Heart left ventricle (tissue), 13 donors: ENCODE data around the gene PRELID2.

Source experiments
- POLR2A ChIP-seq, 2 donors: fragments of 450-650 bp; IDR thresholded peaks; one replicate each; pipeline ENCODE4 v1.6.1; 2017; ENCODE audit warnings: antibody characterized with exemption in 2 of 2, mild to moderate bottlenecking in 2 of 2, moderate library complexity in 2 of 2
- TF ChIP-seq, protein P1 (sequence below), 12 donors: fragments of 200-600 bp; sonication (generic) in 4 of 12; IDR thresholded peaks; one replicate each; pipeline versions ENCODE4 v1.5.0 to v1.8.0; 2018 to 2022; ENCODE audit warnings: antibody characterized with exemption in 12 of 12, mild to moderate bottlenecking in 5 of 12
- donor health status: ischemic (EF 13 %, LVEDD 7.1; RV severe dilation, severe dysfunction).
- donor health status: DM: no; HTN: yes; CAD: no.
- donor health status: DM: no; HTN: no; CAD: no.
- donor health status: ischemic (EF 25% LVEDD 6.9; RV normal size, moderate dysfunction).
- donor health status: ischemic (EF 25% LVEDD 5.7; RV mildly dilated, moderate dysfunction).
- donor health status: ischemic (EF 35%, LVEDD 5.7; RV mildly dilated, moderate dysfunction).
- donor health status: nonischemic (EF 11% LVEDD 7.7; RV severe dilation, severe dysfunction).
- donor health status: DM: yes; HTN: yes; CAD: no.
- donor health status: PGD.
- donor health status: ischemic (EF 29% LVEDD 5.4; RV normal size, mild dysfunction).
- donor health status: nonischemic (EF 23%, LVEDD 6.1; RV moderate dilation, normal function).

DNA sequence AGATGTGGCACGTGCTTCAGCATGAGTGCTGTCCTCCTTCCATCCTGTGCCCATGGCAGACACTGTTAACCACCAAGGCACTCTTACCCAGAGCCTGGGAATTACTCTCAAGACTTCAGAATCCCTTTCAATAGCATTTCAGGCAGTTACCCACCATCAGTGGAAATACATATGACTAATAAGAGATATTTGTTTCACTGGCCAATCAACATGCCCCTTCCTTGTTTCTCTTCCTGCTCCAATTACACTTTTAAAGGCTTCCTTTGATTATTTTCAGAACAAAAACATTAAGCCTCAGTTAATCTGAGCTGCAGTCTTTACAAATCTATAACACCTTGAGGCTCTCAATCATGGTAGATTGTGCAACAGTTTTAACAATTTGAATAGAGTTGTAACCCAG, 70.8 kb downstream of the PRELID2 start:
- TF ChIP-seq, protein P1, sequence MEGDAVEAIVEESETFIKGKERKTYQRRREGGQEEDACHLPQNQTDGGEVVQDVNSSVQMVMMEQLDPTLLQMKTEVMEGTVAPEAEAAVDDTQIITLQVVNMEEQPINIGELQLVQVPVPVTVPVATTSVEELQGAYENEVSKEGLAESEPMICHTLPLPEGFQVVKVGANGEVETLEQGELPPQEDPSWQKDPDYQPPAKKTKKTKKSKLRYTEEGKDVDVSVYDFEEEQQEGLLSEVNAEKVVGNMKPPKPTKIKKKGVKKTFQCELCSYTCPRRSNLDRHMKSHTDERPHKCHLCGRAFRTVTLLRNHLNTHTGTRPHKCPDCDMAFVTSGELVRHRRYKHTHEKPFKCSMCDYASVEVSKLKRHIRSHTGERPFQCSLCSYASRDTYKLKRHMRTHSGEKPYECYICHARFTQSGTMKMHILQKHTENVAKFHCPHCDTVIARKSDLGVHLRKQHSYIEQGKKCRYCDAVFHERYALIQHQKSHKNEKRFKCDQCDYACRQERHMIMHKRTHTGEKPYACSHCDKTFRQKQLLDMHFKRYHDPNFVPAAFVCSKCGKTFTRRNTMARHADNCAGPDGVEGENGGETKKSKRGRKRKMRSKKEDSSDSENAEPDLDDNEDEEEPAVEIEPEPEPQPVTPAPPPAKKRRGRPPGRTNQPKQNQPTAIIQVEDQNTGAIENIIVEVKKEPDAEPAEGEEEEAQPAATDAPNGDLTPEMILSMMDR (IDR thresholded peaks at IDR 0.05), result no peak
- TF ChIP-seq POLR2A (IDR thresholded peaks at IDR 0.05), result no peak
